ENCODE measurements around the gene CIRBP.

Gene CIRBP

GRCh38 chr19:1284979-1285736, 16.0 kb downstream of the CIRBP start:
- TF ChIP-seq CTCF (IDR thresholded peaks at IDR 0.05; ENCODE audit: low read depth, low read length): no peak
- DNase-seq (ENCODE audit: low read depth in 2 of 2): no peak
- H3K4me3 ChIP-seq (replicated peaks in 1 of 2; ENCODE audit: low read depth in 2 of 2, low read length in 2 of 2): no peak overlapping the region

DNA sequence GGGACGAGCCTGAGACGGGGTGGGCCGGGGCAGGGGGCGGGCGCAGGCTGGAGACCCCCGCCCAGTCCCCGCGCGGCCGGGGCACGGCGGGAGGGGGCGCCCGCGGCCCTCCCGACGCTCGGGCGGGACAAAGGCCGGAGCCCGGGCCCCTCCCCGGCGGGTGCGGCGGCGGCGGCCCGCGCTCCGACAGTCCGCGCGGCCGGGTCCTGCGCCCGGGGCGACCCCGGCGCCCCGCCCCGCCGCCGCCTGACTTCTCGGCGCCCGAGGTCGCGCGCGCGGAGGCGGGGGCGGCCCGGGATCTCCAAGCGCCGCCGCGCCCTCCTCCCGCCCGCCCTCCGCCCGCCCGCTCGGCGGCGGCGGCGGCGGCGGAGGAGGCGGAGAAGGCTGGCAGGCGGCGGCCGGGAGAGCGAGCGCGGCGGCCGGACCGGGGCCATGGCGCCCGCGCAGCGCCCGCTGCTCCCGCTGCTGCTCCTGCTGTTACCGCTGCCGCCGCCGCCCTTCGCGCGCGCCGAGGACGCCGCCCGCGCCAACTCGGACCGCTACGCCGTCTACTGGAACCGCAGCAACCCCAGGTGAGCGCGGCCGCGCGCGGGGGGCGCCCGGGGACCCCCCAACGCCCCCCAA, 16.7 kb downstream of the CIRBP start, which contains the start of gene EFNA2:
TSS of gene EFNA2 (plus strand) at position 137 of the 624 bp plus-strand sequence. CDS start at position 433, 296 bp downstream.
- no peak for DNase-seq (ENCODE audit: low read depth in 2 of 2)
- no peak within 1 kb of the TSS for H3K4me3 ChIP-seq (replicated peaks in 1 of 2; ENCODE audit: low read depth in 2 of 2, low read length in 2 of 2)
- TF ChIP-seq CTCF (IDR thresholded peaks at IDR 0.05; ENCODE audit: low read depth, low read length): no peak

- no peak for TF ChIP-seq CTCF (IDR thresholded peaks at IDR 0.05; ENCODE audit: low read depth, low read length)
- DNase-seq (ENCODE audit: low read depth in 2 of 2): no peak
- no peak overlapping the region for H3K4me3 ChIP-seq (replicated peaks in 1 of 2; ENCODE audit: low read depth in 2 of 2, low read length in 2 of 2)
These were observed 17.6 kb downstream of the CIRBP start for GRCh38 chr19:1286487-1287353.

DNA sequence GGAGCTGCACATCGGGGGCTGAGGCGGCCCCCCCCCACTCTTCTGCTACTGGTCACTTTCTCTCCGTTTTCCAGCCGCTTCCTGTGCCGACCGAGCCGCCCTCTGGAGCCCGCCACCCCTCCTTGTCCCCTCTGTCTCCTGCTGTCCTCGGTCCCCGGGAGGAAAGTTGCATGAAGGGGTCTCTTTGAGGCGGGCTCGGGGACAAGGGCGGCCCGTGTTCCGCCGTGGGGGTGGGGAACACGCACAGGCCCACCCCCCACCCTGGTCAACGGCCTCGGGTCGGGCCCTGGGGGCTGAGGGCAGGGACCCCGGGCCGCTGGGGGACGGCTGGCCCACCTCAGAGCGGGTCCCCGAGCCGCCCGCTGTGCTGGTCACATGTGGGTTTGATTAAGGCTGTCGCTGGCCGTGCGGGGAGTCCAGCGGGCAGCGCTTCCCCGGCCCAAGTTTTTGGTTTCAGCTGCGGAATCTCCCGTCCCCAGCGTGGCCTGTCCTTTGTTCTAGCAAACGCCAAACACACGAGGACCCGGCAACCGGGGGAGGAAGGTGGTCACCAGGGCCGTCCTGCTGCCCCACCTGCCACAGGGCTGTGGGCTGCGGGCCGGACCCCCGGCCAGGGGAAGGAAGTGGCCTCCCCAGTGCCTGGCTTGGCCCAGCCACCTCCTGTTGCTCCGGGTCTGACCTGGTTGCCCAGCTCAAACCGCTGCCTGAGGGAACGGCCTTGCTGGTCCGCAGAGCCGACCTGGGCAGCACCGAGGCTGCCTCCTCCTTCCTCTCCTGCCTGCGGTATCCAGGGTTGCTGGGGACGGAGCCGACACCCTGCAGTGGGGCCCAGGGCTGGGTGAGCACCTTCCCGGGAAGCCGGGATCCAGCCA, 18.5 kb downstream of the CIRBP start:
- no peak for DNase-seq (ENCODE audit: low read depth in 2 of 2)
- no peak overlapping the region for H3K4me3 ChIP-seq (replicated peaks in 1 of 2; ENCODE audit: low read depth in 2 of 2, low read length in 2 of 2)
- no peak for TF ChIP-seq CTCF (IDR thresholded peaks at IDR 0.05; ENCODE audit: low read depth, low read length)

- H3K4me3 ChIP-seq (replicated peaks in 1 of 2; ENCODE audit: low read depth in 2 of 2, low read length in 2 of 2): no peak overlapping the region
- no peak for DNase-seq (ENCODE audit: low read depth in 2 of 2)
- TF ChIP-seq CTCF (IDR thresholded peaks at IDR 0.05; ENCODE audit: low read depth, low read length): no peak
These were observed 19.1 kb downstream of the CIRBP start for GRCh38 chr19:1288226-1288612.

Measured in cardiac fibroblast (primary cell).